DND-41 (cell line): Measurements from ENCODE around the gene FGF18.

Experiments
- ATAC-seq: fragments of 200-7000 bp; cut with Tn5 transposase; 3 replicates; pipeline ENCODE4 v1.9.1; 2021; ENCODE audit warnings: low read depth; ENCODE audit not compliant: insufficient read depth
- DNase-seq: peaks from one replicate; pipeline ENCODE4 v3.0.0-alpha.2; 2020
- H2AFZ ChIP-seq: 2 replicates; pipeline ENCODE4 v1.6.0; 2012; ENCODE audit warnings: low read depth, low read length
- H3K27ac ChIP-seq: 2 replicates; pipeline ENCODE4 v1.5.1; 2012; ENCODE audit warnings: low read length, inconsistent platforms
- H3K27me3 ChIP-seq: fragments of 200-600 bp; sonication (generic); 2 replicates; pipeline ENCODE4 v1.6.0; 2012; ENCODE audit warnings: low read length, mild to moderate bottlenecking, inconsistent platforms; ENCODE audit not compliant: insufficient read depth, poor library complexity
- H3K36me3 ChIP-seq: 2 replicates; pipeline ENCODE4 v1.5.1; 2012; ENCODE audit warnings: low read length, inconsistent platforms; ENCODE audit not compliant: insufficient read depth
- H3K4me1 ChIP-seq: 2 replicates; pipeline ENCODE4 v1.5.1; 2012; ENCODE audit warnings: mild to moderate bottlenecking, low read length; ENCODE audit not compliant: insufficient read depth
- H3K4me2 ChIP-seq: 2 replicates; pipeline ENCODE4 v1.6.0; 2012; ENCODE audit warnings: mild to moderate bottlenecking, moderate library complexity, low read length, inconsistent platforms; ENCODE audit not compliant: insufficient read depth
- H3K4me3 ChIP-seq, 2 experiments: fragments of 200-600 bp in 1 of 2; shearing (Covaris generic) in 1 of 2; 2 replicates each; pipeline ENCODE4 v1.5.1; 2012 to 2016; ENCODE audit warnings: inconsistent platforms in 2 of 2, low read length in 2 of 2, mild to moderate bottlenecking in 2 of 2, low read depth in 1 of 2, moderate library complexity in 1 of 2
- H3K79me2 ChIP-seq: 2 replicates; pipeline ENCODE4 v1.6.0; 2012; ENCODE audit warnings: low read length, inconsistent platforms; ENCODE audit not compliant: insufficient read depth
- H3K9ac ChIP-seq: 2 replicates; pipeline ENCODE4 v1.6.0; 2012; ENCODE audit warnings: low read depth, mild to moderate bottlenecking, inconsistent platforms, low read length, moderate library complexity
- H3K9me3 ChIP-seq: 2 replicates; pipeline ENCODE4 v1.5.1; 2012; ENCODE audit warnings: low read length, moderate library complexity, mild to moderate bottlenecking, inconsistent platforms; ENCODE audit not compliant: insufficient read depth, severe bottlenecking
- H4K20me1 ChIP-seq: 2 replicates; pipeline ENCODE4 v1.6.0; 2012; ENCODE audit warnings: low read length; ENCODE audit not compliant: insufficient read depth
- CTCF ChIP-seq: IDR thresholded peaks from 2 replicates; pipeline ENCODE4 v1.5.1; 2012; ENCODE audit warnings: borderline replicate concordance, low read length, moderate library complexity, mild to moderate bottlenecking; ENCODE audit not compliant: poor library complexity, severe bottlenecking; ENCODE audit errors: extremely low read depth
- EZH2 ChIP-seq: IDR thresholded peaks from 3 replicates; pipeline ENCODE4 v1.6.1; 2012; ENCODE audit warnings: borderline replicate concordance, low read depth, mild to moderate bottlenecking, moderate library complexity, low read length, inconsistent platforms; ENCODE audit not compliant: severe bottlenecking

FGF18 gene

GRCh38 chr5:171409164-171410136, 10.0 kb upstream of the FGF18 start:
- Histone ChIP-seq H3K4me3 (no peak overlapping the region), H3K9me3 (no peaks in the 10 kb centered on the region), H3K4me1 (no peaks in the 10 kb centered on the region), H3K36me3 (peaks cover 93% of the 10 kb centered on the region), H4K20me1 (peaks cover 88% of the 10 kb centered on the region), H2AFZ (no peak overlapping the region), H3K9ac (no peak overlapping the region), H3K27me3 (no peaks in the 10 kb centered on the region), H3K27ac (no peak overlapping the region), H3K4me2 (no peak overlapping the region), H3K79me2 (peaks cover 68% of the 10 kb centered on the region)
- ATAC-seq (no peak), DNase-seq (no peak)
- no peak for TF ChIP-seq EZH2
- no peak for TF ChIP-seq CTCF

GRCh38 chr5:171410181-171410580, 9.3 kb upstream of the FGF18 start:
- H3K9ac ChIP-seq = no peak overlapping the region
- H3K4me3 ChIP-seq = no peak overlapping the region
- no peak for DNase-seq
- no peaks in the 10 kb centered on the region for H3K9me3 ChIP-seq
- H3K79me2 ChIP-seq = peaks cover 62% of the 10 kb centered on the region
- no peak for ATAC-seq
- H3K4me1 ChIP-seq = no peaks in the 10 kb centered on the region
- no peaks in the 10 kb centered on the region for H3K27me3 ChIP-seq
- peaks cover 84% of the 10 kb centered on the region for H4K20me1 ChIP-seq
- no peak overlapping the region for H3K27ac ChIP-seq
- no peak overlapping the region for H2AFZ ChIP-seq
- TF ChIP-seq CTCF (no peak), EZH2 (no peak)
- peaks cover 89% of the 10 kb centered on the region for H3K36me3 ChIP-seq
- no peak overlapping the region for H3K4me2 ChIP-seq

- Histone ChIP-seq H3K4me2 (no peak overlapping the region), H3K27me3 (no peaks in the 10 kb centered on the region), H3K4me3 (no peak overlapping the region), H3K79me2 (peaks cover 42% of the 10 kb centered on the region), H3K27ac (no peak overlapping the region), H3K4me1 (no peaks in the 10 kb centered on the region), H2AFZ (no peak overlapping the region), H3K9ac (no peak overlapping the region), H3K9me3 (no peaks in the 10 kb centered on the region), H4K20me1 (peaks cover 79% of the 10 kb centered on the region), H3K36me3 (peaks cover 69% of the 10 kb centered on the region)
- TF ChIP-seq EZH2 (no peak), CTCF (no peak)
- DNase-seq = no peak
- ATAC-seq = no peak
Measured at GRCh38 chr5:171412186-171412585, 7.3 kb upstream of the FGF18 start.
